IMR-90 (cell line): ENCODE data around the gene CMTM6.
"Not testable (repeated sequence)": the region's sequence is repeated elsewhere in the genome, so short reads cannot be mapped to it uniquely, and the experiment has no call there.

ENCODE experiments used
- FOS ChIP-seq: fragments of 150-350 bp; IDR thresholded peaks from 2 replicates; pipeline ENCODE4 v1.6.1; 2016; ENCODE audit warnings: low read depth, low read length
- RAD21 ChIP-seq: IDR thresholded peaks from 2 replicates; pipeline ENCODE4 v1.6.1; 2012; ENCODE audit warnings: low read length, improper control_type of control experiment
- TF ChIP-seq, protein P1 (sequence below): conservative IDR thresholded peaks from 2 replicates; pipeline ENCODE4 v1.5.1; 2012; ENCODE audit warnings: mild to moderate bottlenecking, low read depth, low read length, improper control_type of control experiment
- TF ChIP-seq, protein P2 (sequence below): fragments of 150-350 bp; IDR thresholded peaks from 2 replicates; pipeline ENCODE4 v1.6.1; 2016; ENCODE audit warnings: low read depth, mild to moderate bottlenecking, low read length, moderate library complexity, borderline replicate concordance

DNA sequence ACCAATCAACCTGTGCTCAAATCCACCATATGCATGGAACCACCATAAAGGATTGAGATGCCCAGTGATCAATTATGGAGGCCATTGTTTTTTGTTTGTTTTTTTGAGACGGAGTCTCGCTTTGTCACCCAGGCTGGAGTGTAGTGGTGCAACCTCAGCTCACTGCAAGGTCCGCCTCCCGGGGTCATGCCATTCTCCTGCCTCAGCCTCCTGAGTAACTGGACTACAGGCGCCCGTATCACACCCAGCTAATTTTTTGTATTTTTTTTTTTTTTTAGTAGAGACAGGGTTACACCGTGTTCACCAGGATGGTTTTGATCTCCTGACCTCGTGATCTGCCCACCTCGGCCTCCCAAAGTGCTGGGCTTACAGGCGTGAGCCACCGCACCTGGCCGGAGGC, 30.5 kb downstream of the CMTM6 start:
- TF ChIP-seq RAD21, FOS: not testable (repeated sequence)
- TF ChIP-seq, protein P1, sequence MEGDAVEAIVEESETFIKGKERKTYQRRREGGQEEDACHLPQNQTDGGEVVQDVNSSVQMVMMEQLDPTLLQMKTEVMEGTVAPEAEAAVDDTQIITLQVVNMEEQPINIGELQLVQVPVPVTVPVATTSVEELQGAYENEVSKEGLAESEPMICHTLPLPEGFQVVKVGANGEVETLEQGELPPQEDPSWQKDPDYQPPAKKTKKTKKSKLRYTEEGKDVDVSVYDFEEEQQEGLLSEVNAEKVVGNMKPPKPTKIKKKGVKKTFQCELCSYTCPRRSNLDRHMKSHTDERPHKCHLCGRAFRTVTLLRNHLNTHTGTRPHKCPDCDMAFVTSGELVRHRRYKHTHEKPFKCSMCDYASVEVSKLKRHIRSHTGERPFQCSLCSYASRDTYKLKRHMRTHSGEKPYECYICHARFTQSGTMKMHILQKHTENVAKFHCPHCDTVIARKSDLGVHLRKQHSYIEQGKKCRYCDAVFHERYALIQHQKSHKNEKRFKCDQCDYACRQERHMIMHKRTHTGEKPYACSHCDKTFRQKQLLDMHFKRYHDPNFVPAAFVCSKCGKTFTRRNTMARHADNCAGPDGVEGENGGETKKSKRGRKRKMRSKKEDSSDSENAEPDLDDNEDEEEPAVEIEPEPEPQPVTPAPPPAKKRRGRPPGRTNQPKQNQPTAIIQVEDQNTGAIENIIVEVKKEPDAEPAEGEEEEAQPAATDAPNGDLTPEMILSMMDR = not testable (repeated sequence)
- TF ChIP-seq, protein P2, sequence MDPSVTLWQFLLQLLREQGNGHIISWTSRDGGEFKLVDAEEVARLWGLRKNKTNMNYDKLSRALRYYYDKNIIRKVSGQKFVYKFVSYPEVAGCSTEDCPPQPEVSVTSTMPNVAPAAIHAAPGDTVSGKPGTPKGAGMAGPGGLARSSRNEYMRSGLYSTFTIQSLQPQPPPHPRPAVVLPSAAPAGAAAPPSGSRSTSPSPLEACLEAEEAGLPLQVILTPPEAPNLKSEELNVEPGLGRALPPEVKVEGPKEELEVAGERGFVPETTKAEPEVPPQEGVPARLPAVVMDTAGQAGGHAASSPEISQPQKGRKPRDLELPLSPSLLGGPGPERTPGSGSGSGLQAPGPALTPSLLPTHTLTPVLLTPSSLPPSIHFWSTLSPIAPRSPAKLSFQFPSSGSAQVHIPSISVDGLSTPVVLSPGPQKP = not testable (repeated sequence)
